ENCODE results near the gene SUGT1. TPM values are rescaled to one million over a fixed set of nuclear protein-coding genes. Genes with fewer than 3 reads are reported as not detected.
"Not testable (repeated sequence)": the region's sequence is repeated elsewhere in the genome, so short reads cannot be mapped to it uniquely, and the experiment has no call there.

The SUGT1 gene
- total RNA-seq, 2 donors from 2014 or later = 30.8 to 36.0 TPM

DNA sequence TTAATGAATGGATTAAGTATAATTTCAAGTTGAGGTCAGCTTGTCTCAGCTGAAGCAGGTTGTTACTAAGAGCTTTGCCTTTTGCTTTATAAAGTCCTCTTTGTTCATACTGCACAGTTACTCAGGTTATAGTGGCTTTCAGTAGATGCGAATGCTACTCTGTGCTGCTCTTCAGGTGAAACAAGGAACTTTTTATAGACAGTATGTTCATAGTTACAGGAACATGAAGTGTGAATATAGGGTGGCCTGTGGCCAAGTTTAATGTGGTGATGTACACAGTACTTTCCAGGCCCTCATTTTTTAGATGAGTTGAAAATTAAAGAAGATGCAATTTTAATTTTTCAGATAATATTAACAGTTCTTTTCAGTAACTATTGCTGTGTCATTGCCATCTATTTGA, 20.8 kb downstream of the SUGT1 start:
- DNase-seq (ENCODE audit: low spot score) (no peak), ATAC-seq (ENCODE audit: insufficient number of reproducible peaks, low FRiP score, low read depth) (no peak)
- H3K27ac ChIP-seq = no peak overlapping the region
- H3K9me3 ChIP-seq = no peaks in the 10 kb centered on the region
- no peak overlapping the region for H3K4me3 ChIP-seq
- TF ChIP-seq, protein P1, sequence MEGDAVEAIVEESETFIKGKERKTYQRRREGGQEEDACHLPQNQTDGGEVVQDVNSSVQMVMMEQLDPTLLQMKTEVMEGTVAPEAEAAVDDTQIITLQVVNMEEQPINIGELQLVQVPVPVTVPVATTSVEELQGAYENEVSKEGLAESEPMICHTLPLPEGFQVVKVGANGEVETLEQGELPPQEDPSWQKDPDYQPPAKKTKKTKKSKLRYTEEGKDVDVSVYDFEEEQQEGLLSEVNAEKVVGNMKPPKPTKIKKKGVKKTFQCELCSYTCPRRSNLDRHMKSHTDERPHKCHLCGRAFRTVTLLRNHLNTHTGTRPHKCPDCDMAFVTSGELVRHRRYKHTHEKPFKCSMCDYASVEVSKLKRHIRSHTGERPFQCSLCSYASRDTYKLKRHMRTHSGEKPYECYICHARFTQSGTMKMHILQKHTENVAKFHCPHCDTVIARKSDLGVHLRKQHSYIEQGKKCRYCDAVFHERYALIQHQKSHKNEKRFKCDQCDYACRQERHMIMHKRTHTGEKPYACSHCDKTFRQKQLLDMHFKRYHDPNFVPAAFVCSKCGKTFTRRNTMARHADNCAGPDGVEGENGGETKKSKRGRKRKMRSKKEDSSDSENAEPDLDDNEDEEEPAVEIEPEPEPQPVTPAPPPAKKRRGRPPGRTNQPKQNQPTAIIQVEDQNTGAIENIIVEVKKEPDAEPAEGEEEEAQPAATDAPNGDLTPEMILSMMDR (IDR thresholded peaks at IDR 0.05) = no peak
- no peaks in the 10 kb centered on the region for H3K4me1 ChIP-seq (ENCODE audit: control insufficient read depth in 1 of 2, low read depth in 2 of 2)
- H3K36me3 ChIP-seq = no peaks in the 10 kb centered on the region
- no peaks in the 10 kb centered on the region for H3K27me3 ChIP-seq (replicated peaks; ENCODE audit: insufficient read depth)

DNA sequence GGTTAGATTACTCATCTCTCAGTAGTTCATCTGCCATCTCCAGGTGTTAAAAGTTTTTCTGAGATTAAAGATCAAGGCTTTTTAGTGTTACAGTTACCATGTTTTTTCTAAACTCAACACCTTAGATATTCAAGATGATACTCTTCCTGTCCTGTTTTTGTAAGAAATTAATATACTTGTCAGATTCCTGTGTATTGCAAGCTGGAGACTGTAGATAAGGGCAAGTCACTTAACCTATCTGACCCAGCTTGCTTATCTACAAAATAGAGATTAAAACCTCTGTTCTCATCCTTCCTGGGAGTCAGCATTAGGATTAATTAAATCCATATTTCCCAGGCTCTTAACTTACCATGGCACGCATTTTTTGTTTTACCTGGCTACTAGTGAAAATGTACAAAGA, 25.2 kb downstream of the SUGT1 start:
- no peak for ATAC-seq (ENCODE audit: insufficient number of reproducible peaks, low FRiP score, low read depth)
- no peaks in the 10 kb centered on the region for H3K27me3 ChIP-seq (replicated peaks; ENCODE audit: insufficient read depth)
- H3K4me3 ChIP-seq = no peak overlapping the region
- no peak overlapping the region for H3K27ac ChIP-seq
- no peaks in the 10 kb centered on the region for H3K9me3 ChIP-seq
- TF ChIP-seq, protein P1 (IDR thresholded peaks at IDR 0.05) = no peak
- no peaks in the 10 kb centered on the region for H3K4me1 ChIP-seq (ENCODE audit: control insufficient read depth in 1 of 2, low read depth in 2 of 2)
- no peak for DNase-seq (ENCODE audit: low spot score)
- H3K36me3 ChIP-seq = peaks cover 3% of the 10 kb centered on the region

DNA sequence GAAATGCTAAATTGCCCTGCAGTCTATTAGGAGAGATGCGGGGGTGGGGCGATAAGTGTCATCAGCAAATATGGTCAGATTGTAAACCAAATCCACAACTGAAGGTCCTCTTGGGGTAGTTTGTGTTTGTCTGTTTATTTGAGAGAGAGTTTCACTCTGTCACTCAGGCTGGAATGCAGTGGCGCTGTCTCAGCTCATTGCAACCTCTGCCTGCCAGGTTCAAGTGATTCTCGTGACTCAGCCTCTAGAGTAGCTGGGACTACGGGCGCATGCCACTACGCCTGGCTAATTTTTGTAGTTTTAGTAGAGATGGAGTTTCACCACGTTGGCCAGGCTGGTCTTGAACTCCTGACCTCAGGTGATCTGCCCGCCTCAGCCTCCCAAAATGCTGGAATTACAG, 33.2 kb downstream of the SUGT1 start:
- H3K4me1 ChIP-seq (ENCODE audit: control insufficient read depth in 1 of 2, low read depth in 2 of 2); H3K27me3 ChIP-seq (replicated peaks; ENCODE audit: insufficient read depth); H3K27ac ChIP-seq; H3K4me3 ChIP-seq; H3K9me3 ChIP-seq; DNase-seq (ENCODE audit: low spot score); ATAC-seq (ENCODE audit: insufficient number of reproducible peaks, low FRiP score, low read depth): not testable (repeated sequence)
- H3K36me3 ChIP-seq = peaks cover 17% of the 10 kb centered on the region

DNA sequence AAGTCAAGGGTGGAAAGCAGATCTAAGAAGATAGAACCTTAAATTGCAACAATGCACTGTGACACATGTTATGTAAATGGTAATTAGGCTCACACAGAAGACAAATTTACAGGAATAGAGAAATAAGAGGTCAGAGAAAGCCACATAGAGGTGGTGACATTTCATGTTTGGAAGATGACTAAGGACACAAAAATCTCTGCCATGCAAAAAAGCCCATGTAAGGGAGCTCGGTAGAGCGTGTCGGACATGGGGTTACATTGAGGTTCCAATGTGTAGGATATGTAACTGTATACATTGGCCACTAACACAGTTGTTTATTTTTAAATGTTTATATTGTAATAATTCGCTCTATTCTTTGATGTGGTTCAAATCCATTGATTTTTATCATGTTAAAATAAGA, 33.7 kb downstream of the SUGT1 start:
- Histone ChIP-seq H3K4me1 (ENCODE audit: control insufficient read depth in 1 of 2, low read depth in 2 of 2) (no peaks in the 10 kb centered on the region), H3K36me3 (peaks cover 19% of the 10 kb centered on the region), H3K9me3 (no peaks in the 10 kb centered on the region), H3K27me3 (replicated peaks; ENCODE audit: insufficient read depth) (no peaks in the 10 kb centered on the region), H3K4me3 (no peak overlapping the region), H3K27ac (no peak overlapping the region)
- TF ChIP-seq, protein P1 (IDR thresholded peaks at IDR 0.05) = no peak
- ATAC-seq (ENCODE audit: insufficient number of reproducible peaks, low FRiP score, low read depth) (no peak), DNase-seq (ENCODE audit: low spot score) (no peak)

DNA sequence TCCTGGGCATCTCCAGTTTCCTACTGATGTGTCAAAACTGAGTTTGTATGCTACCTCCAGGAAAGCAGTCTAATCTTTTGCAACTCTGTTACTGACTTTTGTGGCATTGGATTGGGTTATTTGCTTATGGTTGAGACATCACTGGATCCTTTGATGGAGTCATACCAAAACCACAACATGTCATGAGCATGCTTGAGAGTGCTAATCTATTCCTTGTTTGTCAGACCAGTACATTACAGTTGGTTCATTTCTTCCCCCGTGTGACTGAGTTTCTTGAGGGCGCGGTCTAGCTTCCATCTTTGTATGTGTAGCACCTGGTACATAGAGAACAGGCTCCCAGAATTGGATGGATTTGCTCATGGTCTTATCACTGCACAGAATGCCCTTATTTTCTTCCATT, 43.2 kb downstream of the SUGT1 start:
- peaks cover 6% of the 10 kb centered on the region for H3K36me3 ChIP-seq
- no peak overlapping the region for H3K27ac ChIP-seq
- H3K27me3 ChIP-seq (replicated peaks; ENCODE audit: insufficient read depth) = no peaks in the 10 kb centered on the region
- no peaks in the 10 kb centered on the region for H3K4me1 ChIP-seq (ENCODE audit: control insufficient read depth in 1 of 2, low read depth in 2 of 2)
- ATAC-seq (ENCODE audit: insufficient number of reproducible peaks, low FRiP score, low read depth) = no peak
- no peak overlapping the region for H3K4me3 ChIP-seq
- no peak for DNase-seq (ENCODE audit: low spot score)
- no peaks in the 10 kb centered on the region for H3K9me3 ChIP-seq
- TF ChIP-seq, protein P1 (IDR thresholded peaks at IDR 0.05) = no peak

DNA sequence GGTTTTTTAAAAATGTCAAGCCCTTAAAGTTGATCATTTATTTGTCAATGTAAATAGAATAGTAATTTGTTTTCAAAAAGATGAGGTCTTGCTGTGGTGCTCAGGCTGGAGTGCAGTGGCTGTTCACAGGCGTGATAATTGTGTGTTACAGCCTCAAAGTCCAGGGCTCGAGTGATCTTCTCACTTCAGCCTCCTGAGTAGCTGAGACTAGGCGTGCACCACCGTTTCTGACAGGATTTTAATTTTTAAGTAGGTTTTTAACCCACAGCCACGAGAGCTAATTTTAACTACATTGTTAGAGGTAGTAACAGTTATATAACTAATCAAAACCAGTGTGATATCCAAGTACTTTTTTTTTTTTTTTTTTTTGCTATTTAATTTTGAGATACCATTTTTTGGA, 43.9 kb downstream of the SUGT1 start:
- Histone ChIP-seq H3K36me3 (peaks cover 3% of the 10 kb centered on the region), H3K27ac (no peak overlapping the region), H3K27me3 (replicated peaks; ENCODE audit: insufficient read depth) (no peaks in the 10 kb centered on the region), H3K4me1 (ENCODE audit: control insufficient read depth in 1 of 2, low read depth in 2 of 2) (no peaks in the 10 kb centered on the region), H3K9me3 (no peaks in the 10 kb centered on the region), H3K4me3 (no peak overlapping the region)
- DNase-seq (ENCODE audit: low spot score) = no peak
- no peak for ATAC-seq (ENCODE audit: insufficient number of reproducible peaks, low FRiP score, low read depth)
- TF ChIP-seq, protein P1 (IDR thresholded peaks at IDR 0.05) = no peak
